GM19395 (cell line): ENCODE data around the gene ZKSCAN5.
"Not testable (repeated sequence)": the region's sequence is repeated elsewhere in the genome, so short reads cannot be mapped to it uniquely, and the experiment has no call there.

Experiments used
- ATAC-seq: cut with Tn5 transposase; IDR thresholded peaks from one replicate; pipeline ENCODE4 v1.9.1; 2021; ENCODE audit warnings: mild to moderate bottlenecking, moderate library complexity; ENCODE audit not compliant: unreplicated experiment

Gene ZKSCAN5

DNA sequence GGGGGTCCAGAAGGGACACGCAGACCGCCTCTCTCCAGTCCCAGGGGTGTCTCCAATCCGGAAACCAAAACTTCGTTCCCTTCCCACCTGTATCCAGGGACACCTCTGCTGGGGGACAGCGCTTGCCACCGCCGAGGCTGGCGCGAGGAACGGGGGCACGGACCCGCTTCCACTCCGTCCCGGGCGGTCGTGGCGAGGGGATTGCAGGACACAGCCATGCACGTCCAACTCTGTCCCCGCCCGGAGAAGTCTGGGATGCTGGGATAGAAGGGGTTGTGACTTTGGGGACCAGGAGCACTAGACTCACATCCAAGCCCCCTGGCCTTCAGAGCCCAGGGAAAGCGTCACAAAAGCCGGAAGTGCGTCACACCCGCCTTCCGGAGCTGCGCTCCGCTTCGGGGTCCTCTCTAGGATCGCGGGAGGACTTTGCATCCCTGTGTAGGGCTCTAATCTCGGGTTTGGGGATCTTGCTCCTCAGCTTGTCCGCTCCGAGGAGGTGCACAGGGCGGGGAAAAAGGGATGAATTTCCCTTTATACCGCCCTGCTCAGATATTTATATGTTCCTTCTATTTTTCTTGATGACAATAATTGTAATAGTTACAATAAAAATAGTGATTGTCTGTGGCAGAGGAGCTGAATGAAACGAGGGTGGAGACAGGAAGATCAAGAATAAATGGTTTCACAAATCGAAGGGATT, 47.5 kb downstream of the ZKSCAN5 start, which contains the start of gene FAM200A:
Gene FAM200A (minus strand): TSS at position 348 of the 697 bp plus-strand sequence. CDS start 3,707 bp downstream, outside the sequence.
- peak; percentile 93 for ATAC-seq

DNA sequence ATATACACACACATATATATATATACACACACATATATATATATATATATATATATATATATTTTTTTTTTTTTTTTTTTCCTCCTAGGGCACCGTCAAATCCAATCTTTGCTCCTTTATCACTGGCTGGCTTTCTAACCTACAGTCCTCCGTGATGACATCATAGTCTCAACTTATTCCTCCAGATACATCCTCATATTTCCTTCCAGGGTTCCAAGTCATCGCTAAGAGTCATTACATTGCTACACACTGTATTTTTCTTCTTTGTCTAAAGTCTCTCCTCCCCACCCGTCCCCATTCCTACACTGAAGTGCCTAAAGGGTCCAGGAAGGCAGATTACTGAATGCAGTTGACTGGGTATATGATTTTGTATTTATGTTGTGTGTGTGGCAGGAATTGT, 48.6 kb downstream of the ZKSCAN5 start:
- no peak for ATAC-seq

DNA sequence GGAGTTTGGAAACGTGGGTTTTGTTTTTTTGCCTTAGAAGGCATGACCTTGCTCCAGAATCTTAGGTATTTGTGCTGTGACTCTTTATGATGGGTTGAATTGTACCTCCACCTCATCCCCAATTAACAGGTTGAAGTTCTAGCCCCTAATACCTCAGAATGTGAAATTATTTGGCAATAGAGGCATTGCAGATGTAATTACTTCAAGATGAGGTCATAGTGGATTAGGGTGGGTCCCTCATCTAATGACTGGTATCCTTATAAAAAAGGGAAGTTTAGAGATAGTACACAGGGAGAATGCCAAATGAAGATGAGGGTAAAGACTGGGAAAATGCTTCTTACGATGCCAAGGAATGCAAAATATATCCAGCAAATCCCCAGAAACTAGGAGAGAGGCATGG, 50.5 kb downstream of the ZKSCAN5 start:
- no peak for ATAC-seq

DNA sequence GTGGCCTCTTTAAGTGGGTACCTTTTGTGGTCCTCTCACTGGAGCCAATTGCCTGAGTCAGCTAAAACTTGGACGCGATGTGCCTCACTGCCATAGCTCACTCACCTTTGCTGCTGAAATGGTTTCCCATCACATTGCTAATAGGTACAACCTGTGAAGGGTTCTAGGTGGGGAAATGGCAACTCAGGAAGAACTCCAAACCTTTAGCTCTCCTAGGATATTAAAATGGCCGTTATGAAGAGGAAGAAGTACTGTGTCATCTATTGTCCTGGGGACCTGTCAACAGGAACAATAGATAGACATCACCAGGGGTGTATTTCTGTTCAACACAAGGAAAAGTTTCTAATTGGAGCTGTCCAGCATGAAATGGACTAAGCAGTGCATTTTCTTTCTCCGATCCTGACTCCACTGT, 52.7 kb downstream of the ZKSCAN5 start:
- ATAC-seq: no peak

DNA sequence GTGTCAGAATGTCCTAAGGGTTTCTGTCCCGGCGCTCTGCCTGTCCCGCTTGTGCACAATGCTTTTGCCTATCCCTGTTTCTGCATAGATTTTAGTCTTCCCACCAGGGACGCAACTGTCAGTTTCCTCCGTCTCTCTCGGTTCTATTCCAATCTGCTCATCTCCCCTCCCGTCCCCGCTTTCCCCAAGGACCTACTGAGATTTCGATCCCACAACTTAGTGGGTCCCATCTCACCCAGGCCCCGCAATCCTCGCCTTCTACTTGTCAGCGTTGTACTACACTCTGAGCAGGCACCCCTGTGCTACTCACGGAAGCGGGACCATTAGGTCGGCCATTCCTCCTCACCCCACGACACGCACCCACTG, 53.5 kb downstream of the ZKSCAN5 start:
- ATAC-seq: peak; percentile 57

DNA sequence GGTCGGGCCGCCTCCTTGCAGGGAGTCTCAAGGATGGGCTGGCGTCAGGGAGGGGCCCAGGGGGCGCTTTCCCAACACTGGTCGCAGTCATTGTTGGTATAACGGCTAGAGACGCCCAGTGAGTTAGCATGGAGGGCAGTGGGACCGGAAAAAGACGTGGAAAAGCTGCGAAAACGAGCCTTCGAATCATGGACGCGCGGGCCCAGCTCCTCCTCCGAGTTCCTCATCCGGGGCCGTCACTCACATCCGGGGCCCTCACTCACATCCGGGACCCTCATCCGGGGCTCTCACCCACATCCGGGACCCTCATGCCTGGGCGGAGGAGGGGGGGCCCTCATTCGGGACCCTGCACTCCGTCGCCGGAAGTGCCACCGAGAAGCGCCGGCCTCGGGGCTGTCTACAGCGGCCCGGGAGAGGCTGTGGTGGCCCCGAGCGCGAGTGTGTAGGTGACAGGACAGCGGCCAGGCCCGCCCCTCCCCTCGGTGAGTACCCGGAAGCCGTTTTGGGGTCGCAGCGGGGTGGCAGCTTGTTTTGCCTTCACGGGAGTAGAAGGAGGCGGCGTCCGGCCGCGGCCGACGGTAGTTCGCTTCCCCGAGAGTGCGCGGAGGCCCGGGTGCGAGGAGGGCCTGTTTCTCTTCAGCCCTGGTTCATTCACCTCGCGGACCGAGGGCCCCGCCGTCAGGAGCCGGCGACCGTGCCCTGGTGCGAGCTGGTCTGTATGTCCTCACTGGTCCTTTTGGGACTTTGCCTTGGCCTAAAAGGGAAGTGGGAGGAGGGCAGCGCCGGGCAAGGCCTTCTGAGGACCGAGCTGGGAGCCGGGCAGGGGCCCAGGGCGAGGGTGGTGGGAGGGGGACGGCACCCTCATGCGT, 54.1 kb downstream of the ZKSCAN5 start, which contains the start of gene ZNF655:
Gene ZNF655 (plus strand): TSS at position 337 of the 869 bp plus-strand sequence. CDS start 1,918 bp downstream, outside the sequence.
- ATAC-seq: peak; percentile 88

DNA sequence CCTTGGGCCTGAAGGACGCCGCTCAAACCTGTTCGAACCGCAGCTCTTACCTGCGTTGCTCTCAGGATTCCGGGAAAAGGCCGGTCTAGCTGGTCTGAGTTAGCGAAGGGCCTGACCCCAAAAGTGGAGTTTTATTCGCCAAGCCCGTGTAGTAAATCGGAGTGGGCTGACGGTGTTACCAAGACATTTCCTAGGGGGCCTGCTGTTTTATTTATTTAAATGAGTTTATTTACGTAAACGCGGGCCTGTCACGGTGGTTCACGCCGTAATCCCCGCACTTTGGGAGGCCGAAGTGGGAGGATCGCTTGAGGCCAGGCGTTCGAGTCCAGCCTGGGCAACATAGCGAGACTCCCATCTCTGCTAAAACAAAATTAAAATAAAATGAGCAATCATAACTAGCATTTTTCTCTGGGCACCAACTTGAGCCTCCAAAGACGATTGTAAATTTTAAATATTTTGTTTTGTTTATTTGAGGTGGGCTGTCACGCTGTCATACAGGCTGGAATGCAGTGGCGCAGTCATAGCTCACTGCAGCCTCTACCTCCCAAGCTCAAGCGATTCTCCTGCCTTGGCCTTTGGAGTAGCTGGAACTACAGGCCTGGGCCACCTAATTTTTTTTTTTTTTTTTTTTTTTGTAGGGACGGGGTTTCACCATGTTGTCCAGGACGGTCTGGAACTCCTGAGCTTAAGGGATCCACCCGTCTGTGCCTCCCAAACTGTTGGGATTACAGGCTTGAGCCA, 54.9 kb downstream of the ZKSCAN5 start:
- no peak for ATAC-seq

DNA sequence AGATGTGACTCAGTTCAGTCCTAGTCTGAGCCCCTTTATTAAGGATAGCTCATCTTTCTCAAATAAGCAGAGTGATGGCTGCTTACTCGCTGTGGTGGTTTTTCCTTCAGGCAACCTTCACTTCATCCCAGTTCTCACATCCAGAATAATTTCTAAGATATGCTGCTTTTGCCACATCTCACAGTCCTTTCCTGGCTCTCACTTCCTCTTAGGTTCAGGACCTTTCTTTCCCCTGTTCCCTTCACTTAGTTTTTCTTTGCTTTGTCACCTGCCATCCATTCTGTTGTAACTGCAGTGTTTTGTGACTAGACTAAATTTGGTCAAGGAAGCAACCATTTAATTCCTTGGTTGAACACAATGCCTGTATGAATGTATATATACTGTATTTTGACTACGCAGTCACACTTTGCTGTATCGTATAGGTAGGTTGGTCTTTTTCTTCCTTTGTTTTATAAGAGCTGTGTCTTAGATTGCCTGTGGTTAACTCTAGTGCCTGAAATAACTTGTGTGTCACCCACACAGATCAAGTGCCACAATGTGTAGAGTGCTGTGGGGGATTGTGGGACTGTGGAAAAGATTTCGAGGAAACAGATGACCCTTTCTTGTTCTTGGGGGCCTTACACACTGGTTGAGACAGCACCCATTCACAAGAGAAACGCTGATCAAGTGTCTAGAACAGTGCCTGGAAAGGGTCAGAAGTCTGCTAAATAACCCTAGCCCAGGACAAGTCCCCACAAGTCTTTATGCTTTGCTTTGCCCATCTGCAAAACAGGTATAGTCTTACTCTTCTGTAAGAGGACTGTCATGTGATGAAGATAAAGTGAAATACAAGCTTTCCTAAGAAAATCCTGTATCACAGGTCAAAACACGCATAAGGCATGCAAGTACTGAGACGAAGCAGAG, 56.6 kb downstream of the ZKSCAN5 start:
- ATAC-seq: no peak

DNA sequence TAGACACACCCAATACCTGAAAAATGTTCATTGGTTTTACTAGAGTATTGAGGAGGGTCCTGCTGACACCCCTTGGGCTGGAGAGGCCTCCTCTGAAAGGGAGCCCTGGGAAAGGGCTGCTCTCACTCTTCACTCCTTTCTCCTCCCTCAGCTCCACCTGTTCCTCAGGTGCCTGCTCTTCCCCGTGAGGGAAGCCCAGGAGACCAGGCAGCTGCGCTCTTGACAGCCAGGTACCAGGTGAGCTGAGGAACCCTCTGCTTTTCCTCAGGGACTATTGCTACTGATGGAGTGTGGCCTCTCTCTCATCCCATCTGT, 57.2 kb downstream of the ZKSCAN5 start:
- ATAC-seq: no peak

DNA sequence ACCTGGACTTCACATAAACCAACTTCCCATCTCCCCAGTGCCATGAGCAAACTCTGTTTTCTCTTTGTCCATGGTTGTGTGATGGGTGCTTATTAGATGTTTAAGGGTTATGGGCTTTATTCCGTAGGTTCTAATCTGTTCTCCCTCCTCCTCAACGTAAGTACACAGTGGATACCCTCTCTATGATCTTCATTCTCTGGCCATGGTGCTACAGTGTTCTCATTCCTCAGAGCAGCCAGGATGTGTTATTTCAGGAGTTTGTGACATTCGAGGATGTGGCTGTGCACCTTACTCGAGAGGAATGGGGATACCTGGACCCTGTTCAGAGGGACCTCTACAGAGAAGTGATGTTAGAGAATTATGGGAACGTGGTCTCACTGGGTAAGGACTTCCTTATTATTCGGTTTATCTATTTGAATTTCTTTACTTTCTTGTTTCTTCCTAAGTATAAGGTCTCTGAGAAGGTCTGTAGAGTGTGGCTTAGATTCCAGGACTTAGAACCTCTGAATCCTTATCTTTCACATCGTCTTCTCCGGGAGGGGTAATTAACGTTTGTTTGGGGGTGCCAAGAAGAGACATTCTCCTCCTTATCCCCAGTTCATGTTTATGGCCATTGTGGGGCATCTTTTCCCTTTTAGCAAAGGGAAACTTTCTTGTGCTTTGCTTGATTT, 57.8 kb downstream of the ZKSCAN5 start:
- no peak for ATAC-seq

DNA sequence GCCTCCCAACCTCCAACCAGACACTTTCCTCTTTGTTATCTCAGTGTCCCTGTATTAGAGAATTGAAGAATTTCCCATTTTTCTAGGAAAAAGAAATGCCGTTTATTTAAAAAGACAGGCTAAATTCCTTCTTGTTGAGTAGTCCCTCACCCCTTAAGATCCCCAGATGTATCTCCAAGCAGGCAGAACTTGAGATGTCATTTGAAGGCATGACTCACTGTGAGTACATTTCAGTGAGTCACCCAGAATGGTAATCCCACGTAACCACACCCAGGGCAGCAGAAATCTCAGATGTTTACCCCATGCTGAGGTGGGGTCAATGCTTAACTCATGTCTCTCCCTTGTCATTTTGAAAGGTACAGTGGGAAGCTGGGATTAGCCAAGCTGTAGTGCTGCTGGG, 58.4 kb downstream of the ZKSCAN5 start:
- no peak for ATAC-seq

DNA sequence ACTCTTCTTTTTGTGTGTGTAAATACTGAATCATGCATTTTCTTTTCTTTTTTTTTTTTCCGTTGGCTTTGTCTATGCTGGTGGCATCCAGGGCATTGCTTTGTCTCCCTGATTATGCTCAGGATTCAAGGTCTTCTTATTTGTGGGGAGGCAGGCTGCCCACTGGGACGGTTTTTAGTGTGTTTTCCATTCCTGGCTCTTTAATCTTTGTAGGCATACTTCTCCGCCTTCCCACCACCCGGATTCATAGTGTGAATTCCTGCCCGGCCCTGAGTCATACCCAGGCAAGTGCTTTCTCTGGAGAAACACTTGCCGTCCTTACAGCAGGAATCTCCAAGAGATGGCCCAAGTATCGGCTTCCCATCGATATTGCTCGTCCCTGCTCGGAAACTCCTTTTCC, 59.2 kb downstream of the ZKSCAN5 start:
- no peak for ATAC-seq

DNA sequence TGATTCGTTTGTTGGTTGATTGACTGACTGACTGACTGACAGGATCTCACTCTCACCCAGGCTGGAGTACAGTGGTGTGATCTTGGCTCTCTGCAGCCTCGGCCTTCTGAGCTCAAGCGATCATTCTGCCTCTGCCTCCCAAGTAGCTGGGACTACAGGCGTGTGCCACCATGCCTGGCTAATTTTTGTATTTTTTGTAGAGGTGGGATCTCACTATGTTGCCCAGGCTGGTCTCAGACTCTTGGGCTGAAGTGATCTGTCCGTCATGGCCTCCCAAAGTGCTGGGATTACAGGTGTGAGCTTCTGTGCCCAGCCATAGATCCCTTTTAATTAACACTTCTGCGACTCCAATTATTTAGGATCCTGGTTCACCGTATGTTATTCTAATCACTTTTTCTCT, 64.3 kb downstream of the ZKSCAN5 start:
- ATAC-seq: not testable (repeated sequence)

DNA sequence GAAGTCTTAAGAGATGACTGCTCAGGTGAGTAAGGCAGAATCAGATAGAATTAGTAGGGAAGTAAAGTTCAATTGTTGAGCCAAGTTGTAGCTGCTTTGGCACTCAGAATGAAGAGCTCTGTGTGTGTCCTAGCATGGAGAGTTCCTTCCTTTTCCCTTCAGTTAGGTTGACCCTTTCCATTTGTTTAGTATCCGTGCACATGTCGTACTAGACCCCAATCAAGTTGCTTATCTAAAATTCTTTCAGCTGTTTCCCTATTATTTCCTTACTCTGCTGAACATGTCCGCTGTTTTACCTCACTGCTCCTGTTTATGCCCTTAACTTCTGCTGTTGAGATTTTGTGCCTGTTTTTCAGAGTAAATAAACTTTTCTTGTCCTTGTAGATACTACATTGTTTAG, 67.3 kb downstream of the ZKSCAN5 start:
- no peak for ATAC-seq

DNA sequence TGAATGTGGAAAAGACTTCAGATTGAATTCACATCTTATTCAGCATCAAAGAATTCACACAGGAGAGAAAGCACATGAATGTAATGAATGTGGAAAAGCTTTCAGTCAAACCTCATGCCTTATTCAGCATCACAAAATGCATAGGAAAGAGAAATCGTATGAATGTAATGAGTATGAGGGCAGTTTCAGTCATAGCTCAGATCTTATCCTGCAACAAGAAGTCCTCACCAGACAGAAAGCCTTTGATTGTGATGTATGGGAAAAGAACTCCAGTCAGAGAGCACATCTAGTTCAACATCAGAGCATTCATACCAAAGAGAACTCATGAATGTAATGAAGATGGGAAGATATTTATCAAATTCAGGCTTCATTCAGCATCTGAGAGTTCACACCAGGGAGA, 68.8 kb downstream of the ZKSCAN5 start:
- no peak for ATAC-seq

DNA sequence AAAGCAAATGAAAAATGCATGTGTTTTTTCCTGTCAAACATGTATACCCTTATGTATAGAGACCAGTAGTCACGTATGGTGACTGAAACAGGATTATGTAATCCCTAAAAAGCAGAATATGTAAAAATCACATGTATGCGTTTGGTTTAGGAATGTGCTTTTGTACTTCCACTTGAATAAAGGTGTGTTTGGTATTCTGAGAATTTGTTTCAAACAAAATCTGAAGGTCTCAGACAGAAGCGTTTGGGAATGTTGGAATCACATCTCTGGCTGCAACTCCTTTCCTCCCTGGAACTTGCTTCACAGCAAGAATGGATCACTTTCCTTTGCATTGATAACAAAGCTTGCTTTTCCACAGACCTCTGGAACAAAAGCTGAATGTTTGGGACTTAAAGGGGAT, 71.8 kb downstream of the ZKSCAN5 start:
- no peak for ATAC-seq

DNA sequence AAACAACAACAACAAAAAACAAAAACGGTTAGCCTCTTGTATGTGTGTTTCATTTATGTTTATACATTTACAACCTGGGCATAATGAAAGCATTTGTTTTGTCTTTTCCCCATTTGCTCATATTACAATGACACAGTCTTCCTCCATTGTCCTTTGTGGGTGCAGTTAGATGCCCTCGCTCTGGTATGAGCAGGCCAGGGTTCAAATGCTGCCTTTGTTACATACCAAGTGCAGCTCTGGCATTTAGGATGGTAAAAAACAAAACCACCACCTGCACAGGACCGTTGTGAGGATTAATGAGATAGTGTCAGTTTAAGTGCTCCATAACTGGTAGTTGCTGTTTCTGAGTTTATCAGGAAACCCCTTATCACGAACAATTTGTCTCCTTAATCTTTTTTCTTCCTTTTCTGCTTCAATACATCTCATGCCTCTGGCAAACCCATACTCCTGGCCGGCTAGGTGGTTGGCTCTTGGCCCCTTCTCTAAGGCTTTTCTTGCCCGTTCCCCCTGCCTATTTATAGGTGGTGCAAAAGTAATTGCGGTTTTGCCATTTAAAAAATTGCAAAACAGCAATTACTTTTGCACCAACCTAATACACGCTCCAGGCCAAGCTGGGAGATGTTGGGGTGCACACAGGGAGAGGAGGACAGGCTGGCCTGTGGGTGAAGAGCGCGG, 75.0 kb downstream of the ZKSCAN5 start:
- no peak for ATAC-seq

DNA sequence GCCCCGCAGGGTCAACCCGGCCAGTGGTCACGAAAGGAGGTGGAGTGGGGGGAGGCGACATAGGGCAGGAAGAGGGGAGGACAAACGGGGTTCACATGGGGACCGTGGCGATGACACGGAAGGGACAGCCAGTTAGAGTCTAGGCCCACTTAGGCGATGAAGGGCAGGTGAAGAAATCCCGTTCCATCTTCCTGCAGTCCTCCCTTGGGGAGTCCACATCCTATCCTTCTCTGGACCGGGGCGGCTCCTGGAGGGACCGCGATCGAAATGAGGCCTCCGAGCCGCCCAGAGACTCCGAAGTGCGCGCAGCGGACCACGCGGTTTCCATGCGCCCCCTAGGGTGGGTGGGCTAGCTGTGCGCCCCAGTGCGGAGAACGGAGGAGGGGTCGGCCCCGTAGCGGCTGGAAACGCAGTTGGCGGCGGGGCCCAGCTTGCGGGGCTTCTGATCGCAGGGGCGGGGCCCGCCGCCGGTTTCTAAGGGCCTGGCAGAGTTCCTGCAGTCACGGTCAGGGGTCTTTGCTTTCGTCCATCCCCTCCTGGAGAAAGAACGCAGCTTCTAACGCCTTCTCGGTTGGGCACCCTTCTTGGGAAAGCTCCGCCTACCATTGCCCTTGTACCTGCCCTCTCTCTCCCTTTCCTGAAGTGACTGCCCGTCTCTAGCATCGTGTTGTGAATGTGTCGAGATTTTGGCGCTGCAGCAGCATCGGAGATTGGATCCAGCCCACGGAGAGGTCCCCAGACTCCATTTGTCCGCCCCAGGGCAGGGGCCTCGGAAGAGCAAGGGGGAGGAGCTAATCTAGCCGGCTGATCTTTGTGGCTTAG, 75.7 kb downstream of the ZKSCAN5 start:
- no peak for ATAC-seq
